Measurements from ENCODE around the gene PTPRN2. TPM values are rescaled to one million over a fixed set of nuclear protein-coding genes. Genes with fewer than 3 reads are reported as not detected.
"Not testable (repeated sequence)": the region's sequence is repeated elsewhere in the genome, so short reads cannot be mapped to it uniquely, and the experiment has no call there.

The PTPRN2 gene
- total RNA-seq, 1 donor from 2014 or later: 2.4 TPM

DNA sequence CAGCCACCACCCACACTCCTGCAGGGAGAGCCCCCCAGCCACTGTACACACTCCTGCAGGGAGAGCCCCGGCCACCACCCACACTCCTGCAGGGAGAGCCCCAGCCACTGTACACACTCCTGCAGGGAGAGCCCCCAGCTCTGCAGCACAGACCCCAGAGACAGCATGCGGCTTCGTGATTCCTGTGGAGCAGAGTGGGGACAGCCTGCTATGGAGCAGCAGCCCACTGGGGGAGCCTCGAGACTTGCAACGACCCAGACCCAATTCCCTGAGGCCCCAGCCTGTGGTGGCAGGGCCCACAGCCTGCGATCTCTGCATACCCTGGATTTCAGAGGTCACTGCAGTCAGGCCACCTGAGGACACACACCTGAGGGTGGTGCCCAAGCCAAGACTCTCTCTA lies 727.7 kb downstream of the PTPRN2 start:
- DNase-seq (ENCODE audit: low read depth in 2 of 2): no peak

DNA sequence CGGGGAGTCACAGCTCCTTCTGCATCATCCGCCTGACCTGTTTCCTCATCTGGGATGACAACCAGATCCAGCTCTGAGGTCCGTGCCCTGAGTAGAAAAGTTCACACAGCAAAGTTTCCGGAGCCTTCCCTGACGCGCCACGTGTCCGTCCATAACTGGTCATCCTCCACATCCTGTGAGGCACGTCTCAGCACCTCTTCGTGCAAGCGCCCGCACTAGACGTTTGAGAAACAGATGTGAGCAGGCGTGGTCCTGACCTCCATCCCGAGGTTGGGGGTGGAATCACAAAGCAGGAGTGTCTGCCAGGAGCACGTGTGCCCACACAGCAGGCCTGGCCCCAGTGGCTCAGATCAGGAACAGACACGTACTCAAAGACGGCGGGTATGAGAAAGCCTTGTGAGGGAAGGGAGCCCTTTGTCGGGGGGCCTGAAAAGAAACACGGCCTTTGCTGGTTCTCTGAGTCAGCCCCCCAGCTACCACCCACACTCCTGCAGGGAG lies 730.0 kb downstream of the PTPRN2 start:
- DNase-seq (ENCODE audit: low read depth in 2 of 2): no peak

DNA sequence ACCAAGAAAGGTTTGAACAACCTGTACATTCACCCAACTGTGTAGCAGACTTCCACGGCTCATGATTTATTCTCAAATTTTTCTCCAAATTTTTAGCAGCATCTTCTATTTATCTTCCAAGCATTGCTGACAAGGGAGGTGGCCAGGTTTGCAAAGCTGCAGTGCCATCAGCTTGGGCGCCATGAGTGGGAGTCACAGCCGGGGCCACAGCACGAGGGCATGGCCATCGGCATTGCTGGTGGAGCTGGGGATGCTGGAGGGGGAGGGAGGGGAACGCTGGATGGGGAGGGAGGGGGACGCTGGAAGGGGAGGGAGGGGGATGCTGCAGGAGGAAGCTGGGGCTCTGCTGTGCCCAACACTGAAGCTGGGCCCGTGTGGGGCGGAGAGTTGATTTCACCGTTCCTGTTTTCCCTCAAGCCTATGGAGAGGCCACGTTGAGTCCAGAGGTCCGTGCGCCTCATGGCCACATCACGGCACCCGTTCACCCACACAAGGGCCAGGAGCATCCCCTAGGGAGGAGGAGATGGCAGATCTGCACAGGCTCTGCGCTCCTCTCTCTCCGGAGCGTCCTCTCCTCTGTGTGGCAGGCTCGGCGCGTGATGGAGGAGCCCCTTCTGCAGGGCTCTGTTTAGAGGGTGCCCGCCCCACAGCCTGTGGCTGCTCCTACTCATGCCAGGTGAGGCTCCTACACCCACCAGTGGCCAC lies 730.6 kb downstream of the PTPRN2 start:
- DNase-seq (ENCODE audit: low read depth in 2 of 2): no peak

GRCh38 chr7:157855452-157856213 lies 732.0 kb downstream of the PTPRN2 start:
- DNase-seq (ENCODE audit: low read depth in 2 of 2): no peak

- DNase-seq (ENCODE audit: low read depth in 2 of 2): no peak
Observed at GRCh38 chr7:157855016-157855415, 732.6 kb downstream of the PTPRN2 start.

DNA sequence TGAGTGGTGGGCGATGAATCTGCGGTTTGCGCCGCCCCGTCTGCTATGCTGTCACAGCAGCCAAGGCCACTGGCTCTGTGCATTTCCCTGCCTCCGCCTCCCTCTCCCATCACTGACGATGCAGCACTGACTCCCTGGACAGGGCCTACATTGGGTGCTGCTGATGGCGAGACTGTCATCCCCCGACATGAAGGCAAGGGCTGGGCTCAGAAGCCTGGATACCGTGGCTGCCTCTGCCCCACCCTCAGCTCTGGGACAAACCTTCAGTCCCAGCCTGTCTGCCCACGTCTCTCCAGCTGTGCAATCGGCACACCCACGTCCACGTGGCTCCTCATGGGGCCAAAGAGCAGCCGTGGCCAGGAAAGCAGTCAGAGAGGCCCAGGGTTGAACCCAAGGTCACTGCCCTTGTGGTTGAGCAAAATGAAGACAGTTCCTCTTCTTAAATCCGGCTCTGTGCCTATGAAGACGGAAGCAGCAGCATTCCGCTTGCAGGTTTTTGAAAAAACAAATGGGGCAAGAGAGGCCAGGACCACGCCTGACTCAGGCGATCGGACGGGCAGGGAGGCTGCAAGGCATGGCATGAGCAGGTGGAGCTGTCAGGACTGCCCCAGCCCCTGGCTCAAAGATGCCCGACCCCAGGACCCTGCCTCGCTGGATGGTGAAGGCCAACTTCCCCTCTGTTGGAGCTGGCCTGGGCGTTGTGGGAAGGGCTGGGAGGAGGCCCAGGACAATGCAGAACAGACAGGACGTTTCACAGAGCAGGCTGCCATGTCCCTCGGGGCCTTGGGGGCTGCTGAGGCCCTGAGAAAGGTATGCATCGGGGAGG lies 733.3 kb downstream of the PTPRN2 start:
- no peak for DNase-seq (ENCODE audit: low read depth in 2 of 2)

DNA sequence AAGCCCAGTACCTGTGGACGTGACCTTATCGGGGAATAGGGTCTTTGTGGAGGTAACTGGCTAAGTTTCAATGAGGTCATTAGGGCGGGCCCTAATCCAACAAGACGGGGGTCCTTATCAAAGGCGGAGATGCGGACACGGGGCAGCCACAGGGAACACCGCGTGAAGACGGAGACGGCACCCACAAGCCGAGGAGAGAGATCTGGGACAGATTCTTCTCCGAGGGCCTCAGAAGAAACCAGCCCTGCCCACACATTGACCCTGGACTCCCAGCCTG lies 733.9 kb downstream of the PTPRN2 start:
- DNase-seq (ENCODE audit: low read depth in 2 of 2): no peak

DNA sequence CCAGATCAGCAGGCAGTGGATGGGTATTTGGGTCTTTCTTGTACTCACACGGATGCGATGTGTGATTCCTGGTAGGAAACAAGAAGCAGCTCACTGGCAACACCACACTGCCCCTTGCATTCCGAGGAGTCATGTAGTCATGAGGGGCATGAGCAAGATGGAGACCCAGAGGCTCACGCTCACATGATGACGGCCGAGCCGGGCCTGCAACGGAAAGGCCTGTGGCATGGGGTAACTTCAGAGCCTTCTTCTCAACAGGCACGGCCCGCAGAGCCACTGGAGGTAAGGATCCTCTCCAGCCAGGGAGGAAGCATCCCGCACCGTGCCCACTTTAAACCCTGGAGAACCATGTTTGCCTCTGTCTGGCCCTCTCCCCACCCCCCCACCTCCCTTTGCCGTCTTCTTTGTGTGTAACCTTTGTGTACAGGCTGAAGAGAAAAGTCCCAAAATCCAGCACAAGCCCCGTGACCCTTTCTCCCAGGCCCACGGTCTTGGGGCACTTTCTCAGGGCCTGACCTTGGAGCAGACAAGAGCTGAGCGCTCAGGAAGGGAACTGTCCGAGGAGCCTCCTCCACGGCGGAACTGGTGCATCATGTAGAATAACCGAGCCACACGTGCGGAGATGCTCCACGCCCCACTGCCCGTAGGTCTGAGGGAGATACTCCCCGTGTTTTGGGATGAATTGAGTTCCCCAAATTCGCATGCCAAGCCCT lies 734.4 kb downstream of the PTPRN2 start:
- DNase-seq (ENCODE audit: low read depth in 2 of 2): no peak

GRCh38 chr7:157851501-157852067 lies 736.0 kb downstream of the PTPRN2 start:
- no peak for DNase-seq (ENCODE audit: low read depth in 2 of 2)

DNA sequence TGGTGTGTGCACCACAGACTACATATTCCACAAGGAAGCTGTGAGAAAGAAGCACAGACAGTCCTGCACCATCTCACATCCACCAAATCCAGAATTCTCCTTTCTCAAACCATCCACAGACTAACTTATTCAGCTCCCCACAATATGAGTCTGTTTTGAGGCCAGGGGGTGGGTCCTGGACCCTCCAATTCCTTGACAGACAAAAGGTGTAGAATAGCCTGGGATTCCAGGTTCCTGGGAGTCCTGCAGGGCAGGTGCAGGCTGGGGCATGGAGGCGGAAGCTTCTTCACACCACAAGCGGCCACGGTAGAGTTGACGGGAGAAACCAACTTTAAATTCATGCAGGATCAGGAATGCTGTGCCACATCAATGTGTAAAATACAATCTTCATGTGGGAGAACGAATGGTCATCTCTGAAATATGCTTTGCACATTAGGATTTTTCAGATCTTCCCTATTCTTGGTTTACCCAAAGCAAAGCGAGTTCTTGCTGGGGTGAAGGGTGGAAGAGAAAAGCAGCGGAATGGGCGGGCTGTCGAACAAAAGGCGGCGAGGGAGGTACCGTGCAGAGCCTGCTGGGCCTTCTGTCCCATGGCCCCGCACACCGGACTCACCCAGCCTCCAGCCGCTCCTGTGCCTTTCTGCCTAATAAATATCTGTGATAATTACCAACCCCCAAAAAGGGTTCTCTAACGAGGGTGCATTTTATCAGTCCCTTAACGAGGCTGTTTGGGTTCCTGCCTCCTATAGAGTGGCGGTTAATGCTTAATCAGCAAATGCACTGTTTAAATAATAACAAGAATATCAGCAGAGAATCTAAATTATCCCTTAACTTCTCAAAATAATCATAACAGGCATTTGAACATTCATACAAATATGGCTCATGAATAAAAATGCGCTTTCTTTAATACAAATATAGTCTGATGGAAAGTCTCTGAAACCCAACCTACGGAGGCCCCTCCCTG lies 736.9 kb downstream of the PTPRN2 start:
- no peak for DNase-seq (ENCODE audit: low read depth in 2 of 2)

DNA sequence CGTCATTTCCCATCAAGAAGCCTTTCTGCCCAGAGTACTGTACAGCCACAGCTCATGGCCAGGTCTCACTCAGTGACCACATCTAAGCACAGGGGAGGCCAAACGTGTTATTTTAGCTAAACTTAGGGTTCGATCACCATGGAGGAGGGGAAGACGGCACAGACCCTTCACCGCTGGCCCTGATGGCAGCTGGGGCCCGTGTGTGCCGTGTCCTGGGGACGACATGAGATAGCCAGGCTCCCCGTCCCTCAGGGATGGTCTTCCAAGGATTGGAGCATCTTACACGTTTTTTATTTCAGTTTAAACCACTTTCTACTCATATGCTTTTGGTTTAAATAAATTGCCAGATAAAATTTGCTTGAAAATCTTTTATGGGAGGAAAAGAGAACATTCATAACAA lies 737.9 kb downstream of the PTPRN2 start:
- DNase-seq (ENCODE audit: low read depth in 2 of 2): no peak

GRCh38 chr7:157849341-157849596 lies 738.4 kb downstream of the PTPRN2 start:
- no peak for DNase-seq (ENCODE audit: low read depth in 2 of 2)

- no peak for DNase-seq (ENCODE audit: low read depth in 2 of 2)
Observed at GRCh38 chr7:157848508-157849340, 738.9 kb downstream of the PTPRN2 start.

DNA sequence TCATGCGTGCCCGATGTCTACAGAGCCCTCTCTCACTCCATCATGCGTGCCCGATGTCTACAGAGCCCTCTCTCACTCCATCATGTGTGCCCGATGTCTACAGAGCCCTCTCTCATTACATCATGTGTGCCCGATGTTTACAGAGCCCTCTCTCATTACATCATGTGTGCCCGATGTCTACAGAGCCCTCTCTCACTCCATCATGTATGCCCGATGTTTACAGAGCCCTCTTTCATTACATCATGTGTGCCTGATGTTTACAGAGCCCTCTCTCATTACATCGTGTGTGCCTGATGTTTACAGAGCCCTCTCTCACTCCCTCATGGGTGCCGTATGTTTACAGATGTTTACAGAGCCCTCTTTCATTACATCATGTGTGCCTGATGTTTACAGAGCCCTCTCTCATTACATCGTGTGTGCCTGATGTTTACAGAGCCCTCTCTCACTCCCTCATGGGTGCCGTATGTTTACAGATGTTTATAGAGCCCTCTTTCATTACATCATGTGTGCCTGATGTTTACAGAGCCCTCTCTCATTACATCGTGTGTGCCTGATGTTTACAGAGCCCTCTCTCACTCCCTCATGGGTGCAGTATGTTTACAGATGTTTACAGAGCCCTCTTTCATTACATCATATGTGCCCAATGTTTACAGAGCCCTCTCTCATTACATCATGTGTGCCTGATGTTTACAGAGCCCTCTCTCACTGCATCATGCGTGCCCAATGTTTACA lies 739.7 kb downstream of the PTPRN2 start:
- not testable (repeated sequence) for DNase-seq (ENCODE audit: low read depth in 2 of 2)

DNA sequence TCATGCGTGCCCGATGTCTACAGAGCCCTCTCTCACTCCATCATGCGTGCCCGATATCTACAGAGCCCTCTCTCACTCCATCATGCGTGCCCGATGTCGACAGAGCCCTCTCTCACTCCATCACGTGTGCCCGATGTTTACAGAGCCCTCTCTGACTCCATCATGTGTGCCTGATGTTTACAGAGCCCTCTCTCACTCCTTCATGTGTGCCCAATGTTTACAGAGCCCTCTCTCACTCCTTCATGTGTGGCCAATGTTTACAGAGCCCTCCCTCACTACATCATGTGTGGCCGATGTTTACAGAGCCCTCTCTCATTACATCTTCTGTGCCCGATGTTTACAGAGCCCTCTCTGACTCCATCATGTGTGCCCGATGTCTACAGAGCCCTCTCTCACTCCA lies 740.9 kb downstream of the PTPRN2 start:
- not testable (repeated sequence) for DNase-seq (ENCODE audit: low read depth in 2 of 2)

DNA sequence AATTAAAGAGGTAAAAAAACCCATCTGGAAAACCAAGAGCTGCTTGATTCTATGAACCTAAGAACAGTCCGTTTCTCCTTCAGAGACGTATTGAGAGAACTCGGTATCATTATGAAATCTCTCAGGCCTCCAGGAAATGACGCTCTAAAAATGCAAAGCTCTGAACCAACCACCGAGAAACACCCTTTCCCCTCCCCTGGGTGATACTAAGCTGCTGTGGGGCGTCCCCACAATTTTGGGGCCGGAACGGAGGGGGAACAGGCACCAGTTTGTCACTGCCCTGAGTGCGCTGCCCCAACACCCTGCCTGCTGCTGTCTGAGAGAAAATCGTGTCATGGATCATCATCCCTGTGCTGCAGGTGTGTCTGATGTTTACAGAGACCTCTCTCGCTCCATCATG lies 741.4 kb downstream of the PTPRN2 start:
- no peak for DNase-seq (ENCODE audit: low read depth in 2 of 2)

- DNase-seq (ENCODE audit: low read depth in 2 of 2): no peak
Observed at GRCh38 chr7:157845203-157845835, 742.3 kb downstream of the PTPRN2 start.

- no peak for DNase-seq (ENCODE audit: low read depth in 2 of 2)
Observed at GRCh38 chr7:157844611-157845010, 743.0 kb downstream of the PTPRN2 start.
